ENCODE measurements around the gene ZNF593. TPM values are rescaled to one million over a fixed set of nuclear protein-coding genes. Genes with fewer than 3 reads are reported as not detected.

ZNF593 gene
- total RNA-seq, 1 experiment from 2014 or later: 23.4 TPM

GRCh38 chr1:26168410-26169197 lies 1.1 kb upstream of the ZNF593 start, which contains the start of gene C1orf232:
Gene C1orf232 (minus strand): TSS chr1:26168963. CDS start chr1:26168499, 464 bp downstream.
- peaks cover 35% of the 10 kb centered on the region for H3K4me1 ChIP-seq (replicated peaks)
- 0 out of 2 replicates have a peak, but pooled peaks cover 2% of the 10 kb centered on the region for H3K9me3 ChIP-seq (replicated peaks)
- peaks cover 19% of the 10 kb centered on the region for H3K36me3 ChIP-seq
- DNase-seq (ENCODE audit: low read depth in 1 of 2, low spot score in 2 of 2): no peak
- peak within 1 kb of the TSS; percentile 82 for H3K4me3 ChIP-seq
- H3K27me3 ChIP-seq (replicated peaks): peaks cover 6% of the 10 kb centered on the region
- H3K27ac ChIP-seq: peak within 1 kb of the TSS; percentile 79

- peak overlapping the region; percentile 82 for H3K4me3 ChIP-seq
- peaks cover 29% of the 10 kb centered on the region for H3K4me1 ChIP-seq (replicated peaks)
- peaks cover 19% of the 10 kb centered on the region for H3K36me3 ChIP-seq
- no peak for DNase-seq (ENCODE audit: low read depth in 1 of 2, low spot score in 2 of 2)
- no peak overlapping the region for H3K27ac ChIP-seq
- H3K9me3 ChIP-seq (replicated peaks): no peaks in the 10 kb centered on the region
- H3K27me3 ChIP-seq (replicated peaks): peaks cover under 1% of the 10 kb centered on the region; the same call in 1 of the 2 replicates
These were observed 532 bp upstream of the ZNF593 start for GRCh38 chr1:26169198-26169554.

GRCh38 chr1:26170472-26170821 lies 739 bp downstream of the ZNF593 start:
- H3K9me3 ChIP-seq (replicated peaks): no peaks in the 10 kb centered on the region
- H3K36me3 ChIP-seq: peaks cover 19% of the 10 kb centered on the region
- peaks cover 20% of the 10 kb centered on the region for H3K4me1 ChIP-seq (replicated peaks)
- DNase-seq (ENCODE audit: low read depth in 1 of 2, low spot score in 2 of 2): no peak
- H3K4me3 ChIP-seq: peak overlapping the region; percentile 82
- no peaks in the 10 kb centered on the region for H3K27me3 ChIP-seq (replicated peaks)
- H3K27ac ChIP-seq: no peak overlapping the region

- Histone ChIP-seq H3K27ac (no peak within 1 kb of the TSS), H3K4me3 (peak within 1 kb of the TSS; percentile 82), H3K36me3 (peaks cover 19% of the 10 kb centered on the region)
These were observed 1.7 kb downstream of the ZNF593 start, which contains the start of gene ZNF593OS for GRCh38 chr1:26171084-26172072. Gene ZNF593OS (minus strand): TSS chr1:26171832. CDS start chr1:26171661, 171 bp downstream.

GRCh38 chr1:26175346-26175745 lies 5.6 kb downstream of the ZNF593 start:
- peaks cover 9% of the 10 kb centered on the region for H3K4me1 ChIP-seq (replicated peaks)
- H3K27ac ChIP-seq: no peak overlapping the region
- DNase-seq (ENCODE audit: low read depth in 1 of 2, low spot score in 2 of 2): no peak
- no peaks in the 10 kb centered on the region for H3K9me3 ChIP-seq (replicated peaks)
- peaks cover 15% of the 10 kb centered on the region for H3K36me3 ChIP-seq
- no peak overlapping the region for H3K4me3 ChIP-seq
- H3K27me3 ChIP-seq (replicated peaks): no peaks in the 10 kb centered on the region

More at GRCh38 chr1:26171084-26172072, 1.7 kb downstream of the ZNF593 start, which contains the start of gene ZNF593OS:
- H3K27me3 ChIP-seq (replicated peaks): no peaks in the 10 kb centered on the region
- H3K4me1 ChIP-seq (replicated peaks): peaks cover 17% of the 10 kb centered on the region
- DNase-seq (ENCODE audit: low read depth in 1 of 2, low spot score in 2 of 2): no peak
- H3K9me3 ChIP-seq (replicated peaks): no peaks in the 10 kb centered on the region

GRCh38 chr1:26177182-26177684 lies 7.5 kb downstream of the ZNF593 start, which contains the start of gene CNKSR1:
Gene CNKSR1 (plus strand): TSS chr1:26177491. CDS start chr1:26177548, 57 bp downstream.
- Histone ChIP-seq H3K27me3 (replicated peaks) (no peaks in the 10 kb centered on the region), H3K36me3 (no peaks in the 10 kb centered on the region), H3K4me3 (no peak within 1 kb of the TSS), H3K4me1 (replicated peaks) (no peaks in the 10 kb centered on the region), H3K9me3 (replicated peaks) (no peaks in the 10 kb centered on the region), H3K27ac (no peak within 1 kb of the TSS)
- no peak for DNase-seq (ENCODE audit: low read depth in 1 of 2, low spot score in 2 of 2)

GRCh38 chr1:26180010-26180506 lies 10.3 kb downstream of the ZNF593 start:
- Histone ChIP-seq H3K36me3 (no peaks in the 10 kb centered on the region), H3K4me1 (replicated peaks) (no peaks in the 10 kb centered on the region), H3K9me3 (replicated peaks) (no peaks in the 10 kb centered on the region), H3K27me3 (replicated peaks) (no peaks in the 10 kb centered on the region), H3K27ac (no peak overlapping the region), H3K4me3 (no peak overlapping the region)
- DNase-seq (ENCODE audit: low read depth in 1 of 2, low spot score in 2 of 2): no peak

- H3K27me3 ChIP-seq (replicated peaks): no peaks in the 10 kb centered on the region
- no peak for DNase-seq (ENCODE audit: low read depth in 1 of 2, low spot score in 2 of 2)
- no peak overlapping the region for H3K4me3 ChIP-seq
- no peak overlapping the region for H3K27ac ChIP-seq
- H3K4me1 ChIP-seq (replicated peaks): no peaks in the 10 kb centered on the region
- no peaks in the 10 kb centered on the region for H3K36me3 ChIP-seq
- H3K9me3 ChIP-seq (replicated peaks): no peaks in the 10 kb centered on the region
These were observed 12.1 kb downstream of the ZNF593 start for GRCh38 chr1:26181586-26182382.

GRCh38 chr1:26182383-26182696 lies 12.6 kb downstream of the ZNF593 start:
- Histone ChIP-seq H3K36me3 (no peaks in the 10 kb centered on the region), H3K9me3 (replicated peaks) (no peaks in the 10 kb centered on the region), H3K4me1 (replicated peaks) (no peaks in the 10 kb centered on the region), H3K27me3 (replicated peaks) (no peaks in the 10 kb centered on the region), H3K4me3 (no peak overlapping the region), H3K27ac (no peak overlapping the region)
- DNase-seq (ENCODE audit: low read depth in 1 of 2, low spot score in 2 of 2): no peak

GRCh38 chr1:26184086-26184485 lies 14.4 kb downstream of the ZNF593 start:
- no peaks in the 10 kb centered on the region for H3K27me3 ChIP-seq (replicated peaks)
- H3K27ac ChIP-seq: no peak overlapping the region
- no peaks in the 10 kb centered on the region for H3K9me3 ChIP-seq (replicated peaks)
- H3K4me3 ChIP-seq: no peak overlapping the region
- DNase-seq (ENCODE audit: low read depth in 1 of 2, low spot score in 2 of 2): no peak
- H3K36me3 ChIP-seq: no peaks in the 10 kb centered on the region
- H3K4me1 ChIP-seq (replicated peaks): no peaks in the 10 kb centered on the region

GRCh38 chr1:26184883-26185282 lies 15.2 kb downstream of the ZNF593 start:
- H3K27ac ChIP-seq: no peak overlapping the region
- H3K9me3 ChIP-seq (replicated peaks): no peaks in the 10 kb centered on the region
- DNase-seq (ENCODE audit: low read depth in 1 of 2, low spot score in 2 of 2): no peak
- no peaks in the 10 kb centered on the region for H3K27me3 ChIP-seq (replicated peaks)
- H3K4me3 ChIP-seq: no peak overlapping the region
- H3K4me1 ChIP-seq (replicated peaks): no peaks in the 10 kb centered on the region
- H3K36me3 ChIP-seq: no peaks in the 10 kb centered on the region

GRCh38 chr1:26187882-26188281 lies 18.2 kb downstream of the ZNF593 start:
- no peaks in the 10 kb centered on the region for H3K9me3 ChIP-seq (replicated peaks)
- H3K4me3 ChIP-seq: no peak overlapping the region
- no peaks in the 10 kb centered on the region for H3K36me3 ChIP-seq
- no peak for DNase-seq (ENCODE audit: low read depth in 1 of 2, low spot score in 2 of 2)
- no peaks in the 10 kb centered on the region for H3K27me3 ChIP-seq (replicated peaks)
- no peaks in the 10 kb centered on the region for H3K4me1 ChIP-seq (replicated peaks)
- H3K27ac ChIP-seq: no peak overlapping the region

GRCh38 chr1:26188477-26188876 lies 18.8 kb downstream of the ZNF593 start:
- H3K9me3 ChIP-seq (replicated peaks): no peaks in the 10 kb centered on the region
- no peak overlapping the region for H3K27ac ChIP-seq
- no peak for DNase-seq (ENCODE audit: low read depth in 1 of 2, low spot score in 2 of 2)
- H3K4me1 ChIP-seq (replicated peaks): no peaks in the 10 kb centered on the region
- no peaks in the 10 kb centered on the region for H3K27me3 ChIP-seq (replicated peaks)
- no peaks in the 10 kb centered on the region for H3K36me3 ChIP-seq
- no peak overlapping the region for H3K4me3 ChIP-seq
